Hematopoietic multipotent progenitor cell treated with erythropoietin and hydrocortisone succinate and interleukin-3 and kit ligand, for 17 days (in vitro differentiated cells): ENCODE measurements around the gene STIP1.

Experiments
- DNase-seq: peaks from one replicate; pipeline ENCODE4 v3.0.0-alpha.2; 2015; ENCODE audit warnings: low spot score

The STIP1 gene

DNA sequence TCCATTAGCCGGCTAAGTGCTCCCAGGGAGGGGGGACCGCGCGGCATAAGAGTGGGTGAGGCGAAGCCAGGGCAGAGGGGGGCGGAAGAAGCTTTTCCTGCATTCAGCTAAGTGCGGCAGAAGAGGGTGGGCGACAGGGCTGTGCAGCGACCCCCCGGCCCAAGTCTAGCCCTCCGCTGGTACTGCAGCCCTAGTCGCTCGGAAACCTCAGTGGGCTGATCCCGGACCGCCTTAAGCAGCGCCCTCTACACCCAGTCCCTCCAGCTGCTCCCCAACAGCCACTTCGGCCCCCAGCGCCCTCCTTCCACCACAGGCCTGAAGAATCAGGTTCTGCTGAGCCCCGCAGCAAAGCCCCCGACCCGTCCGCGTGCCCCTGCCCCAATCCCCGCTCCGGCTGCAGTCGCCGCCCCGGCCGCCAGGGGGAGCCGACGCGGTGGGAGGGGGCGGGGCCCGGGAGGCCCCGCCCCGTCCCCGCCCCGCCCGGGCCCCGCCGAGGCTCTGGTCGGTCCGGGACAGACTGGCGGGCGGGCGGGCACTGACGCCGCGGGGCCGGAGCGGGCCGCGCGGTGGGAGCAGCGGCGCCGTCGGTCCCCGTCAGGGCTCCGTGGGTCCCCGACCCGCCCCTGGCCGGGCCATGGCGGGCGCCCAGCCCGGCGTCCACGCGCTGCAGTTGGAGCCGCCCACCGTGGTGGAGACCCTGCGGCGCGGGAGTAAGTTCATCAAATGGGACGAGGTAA lies 65.2 kb downstream of the STIP1 start, which contains the start of gene PLCB3:
Gene PLCB3 (plus strand): TSS at position 515 of the 737 bp plus-strand sequence. CDS start 120 bp downstream, at position 635.
- DNase-seq: peak; percentile 78

DNA sequence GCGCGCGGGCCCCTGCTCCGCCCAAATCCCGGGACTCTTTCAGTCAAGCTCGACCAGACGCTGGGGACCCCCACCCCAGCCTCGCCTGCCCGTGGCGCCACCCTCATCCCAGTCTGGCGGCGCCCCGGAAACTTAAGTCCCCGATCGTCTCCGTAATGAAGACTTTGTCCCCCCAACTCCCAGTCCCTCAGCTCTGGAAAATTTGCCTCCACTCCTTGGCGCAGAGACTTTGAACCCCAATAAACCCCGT lies 65.7 kb downstream of the STIP1 start:
- no peak for DNase-seq

DNA sequence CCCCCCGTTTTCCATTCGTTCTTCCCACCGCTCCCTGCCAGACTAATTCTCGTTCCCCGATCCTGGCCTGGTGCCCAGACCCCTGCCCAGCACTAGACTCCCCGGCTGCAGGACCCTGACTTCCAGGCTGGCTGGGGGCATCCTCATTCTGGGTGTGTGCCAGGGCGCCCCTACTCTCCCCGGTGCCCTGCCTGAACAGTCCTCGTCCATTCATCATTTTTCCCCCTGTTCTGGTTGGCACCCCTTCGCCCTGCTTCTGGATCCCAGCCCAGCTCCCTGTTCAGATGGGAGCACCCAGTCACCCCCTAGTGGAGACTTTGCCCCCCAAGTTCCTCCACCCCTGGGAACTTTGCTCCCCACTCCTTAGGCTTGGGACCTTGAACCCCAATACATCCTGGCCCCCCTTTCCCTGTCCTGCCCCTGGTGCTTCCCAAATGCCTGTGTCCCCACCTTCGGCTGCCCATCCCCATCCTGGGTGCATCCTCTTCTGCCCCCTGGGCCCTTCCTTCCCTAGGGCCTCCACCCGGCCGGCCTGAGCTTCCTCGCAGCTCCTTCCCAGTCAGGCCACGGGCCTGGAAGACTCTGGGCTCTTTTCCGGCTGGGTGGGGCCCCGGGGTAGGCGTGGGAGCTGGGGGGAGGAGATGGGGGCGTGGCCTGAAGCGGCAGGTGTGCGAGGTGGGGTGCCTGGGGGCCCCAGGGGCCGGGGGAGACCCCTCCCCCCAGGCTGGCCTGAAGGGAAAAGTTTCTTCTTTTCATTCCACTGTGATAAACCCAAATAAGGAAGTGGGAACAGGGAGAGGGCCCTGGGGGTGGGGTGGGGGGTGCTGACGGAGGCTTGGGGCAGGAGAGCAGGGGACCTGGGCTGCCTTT lies 66.3 kb downstream of the STIP1 start:
- peak; percentile 66 for DNase-seq

DNA sequence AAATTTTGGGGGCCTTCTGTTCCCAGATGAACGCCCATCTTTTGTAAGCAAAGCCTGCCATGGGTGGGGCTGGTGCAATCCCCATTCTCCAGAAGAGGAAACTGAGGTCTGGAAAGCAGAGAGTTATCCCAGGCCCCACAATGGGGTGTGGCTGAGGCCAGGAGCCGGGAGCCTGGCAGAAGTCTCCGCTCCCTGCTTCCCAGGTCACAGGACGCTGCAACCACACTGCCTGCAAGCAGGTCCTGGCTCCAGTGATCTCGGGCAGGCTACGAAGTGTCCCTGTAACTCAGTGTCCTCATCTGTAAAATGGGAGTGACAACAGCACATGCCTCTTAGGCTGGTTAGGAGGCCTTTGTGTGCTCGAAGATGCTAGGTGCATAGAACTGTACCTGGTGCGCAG lies 67.1 kb downstream of the STIP1 start:
- no peak for DNase-seq

DNA sequence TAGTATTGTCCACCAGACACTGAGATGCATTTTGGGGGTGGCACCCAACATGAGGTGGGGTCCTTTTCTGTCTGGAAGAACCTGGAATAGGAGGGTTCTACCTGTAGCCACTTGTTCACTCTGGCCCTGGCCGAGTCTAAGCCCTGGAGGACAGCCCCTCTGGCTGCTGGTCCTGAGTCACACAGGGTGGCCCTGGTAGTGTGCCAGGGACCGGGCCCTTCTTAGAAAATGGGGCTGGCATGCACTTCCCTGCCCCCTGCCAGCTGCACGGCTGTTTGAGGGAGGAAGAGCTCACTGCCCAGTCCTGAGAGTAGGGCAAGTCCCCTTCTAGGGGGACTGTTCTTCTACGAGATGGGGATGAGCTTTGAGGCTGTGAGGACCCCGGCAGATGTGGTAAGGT lies 67.5 kb downstream of the STIP1 start:
- DNase-seq: peak; percentile 36
